HCT116 (cell line): ENCODE results near the gene KIFAP3.

Experiments used
- CBX3 ChIP-seq: IDR thresholded peaks from 2 replicates; pipeline ENCODE4 v1.6.1; 2012; ENCODE audit warnings: low read depth
- CTCF ChIP-seq, 3 experiments: fragments of 200-600 bp in 1 of 3; sonication (generic) in 1 of 3; IDR thresholded peaks in 2 of 3; conservative IDR thresholded peaks in 1 of 3; 2 replicates each; pipeline ENCODE4 v1.5.1; 2012 to 2017; ENCODE audit warnings: low read depth in 2 of 3, low read length in 2 of 3, antibody characterized with exemption in 1 of 3, borderline replicate concordance in 1 of 3, control low read depth in 1 of 3, mild to moderate bottlenecking in 1 of 3, mixed read lengths in 1 of 3, mixed run types in 1 of 3, moderate library complexity in 1 of 3; ENCODE audit not compliant: insufficient read depth in 1 of 3
- EZH2phosphoT487 ChIP-seq: fragments of 200-600 bp; IDR thresholded peaks from 2 replicates; pipeline ENCODE4 v1.6.1; 2018; ENCODE audit warnings: antibody characterized with exemption, borderline replicate concordance

GRCh38 chr1:169879034-169879840 lies 195.3 kb downstream of the KIFAP3 start:
- TF ChIP-seq CTCF (IDR thresholded peaks at IDR 0.05 in 2 of 3, conservative IDR thresholded peaks at IDR 0.05 in 1 of 3; ENCODE audit: borderline replicate concordance in 1 of 3, insufficient read depth in 1 of 3, low read depth in 2 of 3, low read length in 2 of 3) (no peak), CBX3 (no peak), EZH2phosphoT487 (no peak)
